ENCODE results near the gene CGB2. TPM values are rescaled to one million over a fixed set of nuclear protein-coding genes. Genes with fewer than 3 reads are reported as not detected.
A peak's percentile ranks its signal among the peaks of the same experiment; 100 is the strongest.

The CGB2 gene
- total RNA-seq, 1 donor: not detected

GRCh38 chr19:49080392-49080791, 48.7 kb downstream of the CGB2 start:
- Histone ChIP-seq H3K4me1 (ENCODE audit: insufficient read depth, low read length) (peaks cover 4% of the 10 kb centered on the region), H3K4me2 (ENCODE audit: insufficient read depth, low read length) (no peak overlapping the region), H3K79me2 (ENCODE audit: insufficient read depth, low read length) (peaks cover 2% of the 10 kb centered on the region), H4K20me1 (ENCODE audit: insufficient read depth, low read length) (peaks cover under 1% of the 10 kb centered on the region), H3K27me3 (ENCODE audit: insufficient read depth, low read length) (no peaks in the 10 kb centered on the region), H3K36me3 (ENCODE audit: insufficient read depth, low read length) (no peaks in the 10 kb centered on the region), H3K9me3 (ENCODE audit: low read depth, low read length) (no peaks in the 10 kb centered on the region), H3K4me3 (ENCODE audit: insufficient read depth, low read length) (no peak overlapping the region), H2AFZ (ENCODE audit: low read length) (no peak overlapping the region), H3K27ac (ENCODE audit: low read depth, low read length) (no peak overlapping the region)
- no peak for DNase-seq (ENCODE audit: insufficient read length, low spot score, missing footprints)
- no peak for TF ChIP-seq CTCF (IDR thresholded peaks at IDR 0.05; ENCODE audit: extremely low read depth, low read depth, low read length)

DNA sequence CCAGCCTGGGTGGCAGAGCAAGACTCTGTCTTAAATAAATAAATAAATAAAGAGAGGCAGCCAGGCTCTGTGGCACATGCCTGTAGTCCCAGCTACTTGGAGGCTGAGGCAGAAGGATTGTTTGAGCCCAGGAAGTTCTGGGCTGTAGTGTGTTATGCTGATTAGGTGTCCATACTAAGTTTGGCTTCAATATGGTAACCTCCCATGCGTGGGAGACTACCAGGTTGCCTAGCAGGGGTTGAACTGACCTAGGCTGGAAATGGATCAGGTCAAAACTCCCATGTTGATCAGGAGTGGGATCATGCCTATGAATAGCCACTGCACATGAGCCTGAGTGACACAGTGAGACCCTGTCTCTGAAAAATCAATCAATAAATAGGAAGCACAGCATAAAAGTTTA, 49.6 kb downstream of the CGB2 start:
- Histone ChIP-seq H3K36me3 (ENCODE audit: insufficient read depth, low read length) (no peaks in the 10 kb centered on the region), H3K79me2 (ENCODE audit: insufficient read depth, low read length) (peaks cover 10% of the 10 kb centered on the region), H3K4me2 (ENCODE audit: insufficient read depth, low read length) (no peak overlapping the region), H3K4me3 (ENCODE audit: insufficient read depth, low read length) (no peak overlapping the region), H2AFZ (ENCODE audit: low read length) (no peak overlapping the region), H3K4me1 (ENCODE audit: insufficient read depth, low read length) (peaks cover 7% of the 10 kb centered on the region), H3K27me3 (ENCODE audit: insufficient read depth, low read length) (no peaks in the 10 kb centered on the region), H3K27ac (ENCODE audit: low read depth, low read length) (no peak overlapping the region), H4K20me1 (ENCODE audit: insufficient read depth, low read length) (peaks cover 9% of the 10 kb centered on the region), H3K9me3 (ENCODE audit: low read depth, low read length) (no peaks in the 10 kb centered on the region)
- peak; percentile 18 for DNase-seq (ENCODE audit: insufficient read length, low spot score, missing footprints)
- no peak for TF ChIP-seq CTCF (IDR thresholded peaks at IDR 0.05; ENCODE audit: extremely low read depth, low read depth, low read length)

Small RNAs within 50 kb of the gene (small RNA-seq; reads per million reads assigned to genes)
- gene MIR6798: not detected
- gene RN7SL708P: not detected

Other genes starting within 250 kb of the CGB2 start
- gene BCAT2, start 220.9 kb upstream of the CGB2 start, total RNA-seq: 29.7 and 30.1 TPM in 2 replicates
- 1.8 and 2.1 TPM in 2 replicates for gene HSD17B14, start 195.4 kb upstream of the CGB2 start, total RNA-seq
- gene PLEKHA4, start 163.3 kb upstream of the CGB2 start, total RNA-seq: 21.4 and 28.6 TPM in 2 replicates
- 70.4 and 84.0 TPM in 2 replicates for gene PPP1R15A, start 159.5 kb upstream of the CGB2 start, total RNA-seq
- gene TULP2, start 133.1 kb upstream of the CGB2 start, total RNA-seq: not detected in 2 replicates
- 242 and 300 TPM in 2 replicates for gene NUCB1, start 131.6 kb upstream of the CGB2 start, total RNA-seq
- gene DHDH, start 98.2 kb upstream of the CGB2 start, total RNA-seq: 0.29 and 0.36 TPM in 2 replicates
- 78.4 and 78.9 TPM in 2 replicates for gene BAX, start 77.0 kb upstream of the CGB2 start, total RNA-seq
- gene FTL, start 66.6 kb upstream of the CGB2 start, total RNA-seq: 3,966 and 4,197 TPM in 2 replicates
- gene GYS1, start 38.6 kb upstream of the CGB2 start, total RNA-seq: 25.6 and 44.5 TPM in 2 replicates
- 113 and 122 TPM in 2 replicates for gene RUVBL2, start 38.0 kb upstream of the CGB2 start, total RNA-seq
- gene LHB, start 14.8 kb upstream of the CGB2 start, total RNA-seq: not detected in 2 replicates
- not detected in 2 replicates for gene CGB3, start 7.6 kb upstream of the CGB2 start, total RNA-seq
- gene CGB1, start 5.0 kb downstream of the CGB2 start, total RNA-seq: 0.29 TPM in 1 of 2 replicates, not detected in the other
- not detected in 2 replicates for gene CGB5, start 12.0 kb downstream of the CGB2 start, total RNA-seq
- 0.29 TPM in 1 of 2 replicates, not detected in the other for gene CGB8, start 17.2 kb downstream of the CGB2 start, total RNA-seq
- gene CGB7, start 25.9 kb downstream of the CGB2 start, total RNA-seq: under 0.01 and 0.29 TPM in 2 replicates
- not detected in 2 replicates for gene NTF4, start 32.9 kb downstream of the CGB2 start, total RNA-seq
- not detected in 2 replicates for gene KCNA7, start 40.8 kb downstream of the CGB2 start, total RNA-seq
- gene SNRNP70, start 53.6 kb downstream of the CGB2 start, total RNA-seq: 105 and 111 TPM in 2 replicates
- 5.6 and 6.2 TPM in 2 replicates for gene LIN7B, start 82.5 kb downstream of the CGB2 start, total RNA-seq
- 0.36 TPM in 1 of 2 replicates, not detected in the other for gene C19orf73, start 87.3 kb downstream of the CGB2 start, total RNA-seq
- 1.1 and 1.2 TPM in 2 replicates for gene PPFIA3, start 87.7 kb downstream of the CGB2 start, total RNA-seq
- gene HRC, start 123.5 kb downstream of the CGB2 start, total RNA-seq: not detected in 2 replicates
- 15.9 and 20.6 TPM in 2 replicates for gene TRPM4, start 125.9 kb downstream of the CGB2 start, total RNA-seq

Measured in osteoblast (primary cell).